HG03520 (cell line): Measurements from ENCODE around the gene NMRK1.

ENCODE experiments used
- ATAC-seq: cut with Tn5 transposase; IDR thresholded peaks from one replicate; pipeline ENCODE4 v1.9.1; 2021; ENCODE audit warnings: mild to moderate bottlenecking, moderate library complexity; ENCODE audit not compliant: unreplicated experiment

NMRK1 gene

DNA sequence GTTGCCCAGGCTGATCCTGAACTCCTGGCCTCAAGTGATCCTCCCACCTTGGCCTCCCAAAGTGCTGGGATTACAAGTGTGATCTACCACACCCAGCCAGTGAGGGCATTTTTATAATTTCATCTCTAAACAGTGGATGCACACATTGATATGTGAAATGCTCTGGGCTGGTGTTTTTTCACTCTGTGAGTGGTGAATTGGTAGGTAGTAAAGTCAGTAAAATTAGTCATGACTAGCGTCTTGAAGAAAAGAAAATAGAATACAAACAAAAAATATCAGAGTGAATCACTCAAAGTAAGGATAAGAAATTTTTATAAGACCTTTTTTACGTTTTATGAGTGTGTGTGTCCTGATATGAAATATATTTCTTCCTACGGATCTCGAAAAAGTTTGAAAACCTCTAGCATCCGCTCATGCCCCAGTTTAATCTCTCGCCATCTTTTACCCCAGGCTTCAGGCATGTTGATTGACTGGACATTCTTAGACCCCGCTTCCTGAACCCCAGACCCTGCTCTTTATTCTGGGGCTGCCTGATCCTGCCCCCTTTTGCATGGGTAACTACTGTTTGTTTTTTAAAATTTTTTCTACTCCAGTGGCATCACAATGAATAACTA, 14.3 kb upstream of the NMRK1 start:
- no peak for ATAC-seq

DNA sequence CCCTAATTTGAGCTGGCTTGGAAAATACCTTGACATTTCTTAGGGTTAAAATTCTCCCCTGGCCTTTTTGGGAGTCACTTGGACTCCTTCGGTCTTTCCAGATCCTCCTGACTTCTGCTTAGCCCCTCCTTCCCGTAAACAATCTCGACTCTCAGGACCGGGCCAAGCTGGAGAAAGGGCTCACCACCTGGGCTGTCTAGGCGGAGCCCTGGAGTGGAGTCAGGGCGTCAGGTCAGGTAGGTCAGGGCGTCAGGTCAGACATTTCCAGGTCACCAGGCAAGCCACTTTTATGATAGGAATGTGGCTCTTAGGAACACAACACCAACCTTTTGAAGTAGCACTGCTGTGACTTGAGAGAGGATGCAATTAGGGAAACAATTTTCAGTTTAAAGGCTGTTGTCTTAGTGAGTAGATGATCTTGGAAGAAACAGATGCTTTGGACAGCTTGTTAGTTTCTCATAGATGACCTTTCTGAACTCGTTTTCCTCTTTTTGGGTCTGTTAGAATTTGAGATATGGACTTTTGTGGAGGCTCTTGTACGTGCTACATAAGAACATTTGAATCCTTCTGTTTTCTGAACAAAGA, 13.1 kb upstream of the NMRK1 start:
- ATAC-seq: no peak

- no peak for ATAC-seq
Observed at GRCh38 chr9:75096796-75097195, 8.8 kb upstream of the NMRK1 start.

GRCh38 chr9:75092766-75093165, 4.8 kb upstream of the NMRK1 start:
- ATAC-seq: no peak

DNA sequence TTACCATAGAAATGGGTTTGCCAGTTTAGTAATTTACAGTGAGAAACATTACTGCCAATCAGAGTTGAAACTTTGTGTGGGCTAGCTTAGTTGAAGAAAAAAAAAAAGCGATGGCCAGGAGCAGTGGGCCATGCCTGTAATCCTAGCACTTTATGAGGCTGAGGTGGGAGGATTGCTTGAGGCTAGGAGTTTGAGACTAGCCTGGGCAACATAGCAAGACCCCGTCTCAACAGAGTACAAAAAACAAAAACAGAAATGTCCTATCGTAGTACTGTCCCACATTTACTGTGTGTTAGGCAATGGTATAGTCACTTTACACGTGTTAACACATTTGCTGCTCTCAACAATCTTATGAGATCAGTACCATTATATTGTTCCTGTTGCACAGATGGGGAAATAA, 2.6 kb upstream of the NMRK1 start:
- no peak for ATAC-seq

DNA sequence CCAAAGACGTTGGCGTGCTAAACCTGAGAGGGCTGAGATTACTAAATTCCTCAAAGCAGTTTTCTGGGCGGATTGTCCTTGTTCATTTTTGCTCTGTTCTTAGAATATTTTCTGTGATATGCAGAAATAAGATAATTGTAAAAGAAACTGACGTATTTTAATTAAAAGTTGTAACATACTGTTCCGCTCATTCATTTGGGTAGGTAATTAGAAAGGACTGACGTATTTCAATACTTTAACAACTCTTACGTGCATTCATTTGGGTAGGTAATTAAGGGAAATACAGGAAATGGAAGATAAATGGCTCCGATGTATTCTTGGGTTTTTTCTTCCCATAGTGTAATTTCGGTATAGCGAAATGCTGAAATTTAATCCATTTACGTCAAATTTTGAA, 1.4 kb upstream of the NMRK1 start:
- ATAC-seq: no peak

- peak; percentile 26 for ATAC-seq
Observed at GRCh38 chr9:75088646-75089372, 854 bp upstream of the NMRK1 start.

DNA sequence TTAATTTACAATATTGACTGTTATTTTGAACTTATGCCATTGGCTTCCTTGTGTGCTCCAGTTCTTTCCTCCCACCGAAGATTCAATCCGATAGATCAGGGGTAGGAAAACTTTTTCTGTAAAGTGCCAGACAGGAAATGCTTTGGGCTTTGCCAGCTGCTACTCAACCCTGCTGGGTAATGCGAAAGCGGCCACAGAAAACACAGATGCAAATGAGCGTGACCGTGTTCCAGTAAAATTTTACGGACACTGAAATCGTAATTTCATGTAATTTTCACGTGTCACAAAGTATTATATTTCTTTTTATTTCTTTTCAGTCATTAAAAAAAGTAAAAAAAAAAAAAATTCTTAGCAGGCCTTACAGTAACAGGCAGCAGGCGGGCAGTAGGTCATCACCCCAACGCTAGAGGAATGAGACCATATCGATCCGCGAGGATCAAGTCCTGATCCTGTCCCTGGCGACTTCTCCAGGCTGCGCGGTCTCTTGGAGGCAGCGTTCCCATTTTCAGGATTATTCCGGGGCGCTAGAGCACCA, 599 bp downstream of the NMRK1 start:
- peak; percentile 21 for ATAC-seq

- no peak for ATAC-seq
Observed at GRCh38 chr9:75086541-75087288, 1.2 kb downstream of the NMRK1 start.

GRCh38 chr9:75085640-75086039, 2.3 kb downstream of the NMRK1 start:
- no peak for ATAC-seq

GRCh38 chr9:75084081-75084672, 3.8 kb downstream of the NMRK1 start:
- ATAC-seq: no peak

GRCh38 chr9:75083188-75083970, 4.6 kb downstream of the NMRK1 start:
- no peak for ATAC-seq

DNA sequence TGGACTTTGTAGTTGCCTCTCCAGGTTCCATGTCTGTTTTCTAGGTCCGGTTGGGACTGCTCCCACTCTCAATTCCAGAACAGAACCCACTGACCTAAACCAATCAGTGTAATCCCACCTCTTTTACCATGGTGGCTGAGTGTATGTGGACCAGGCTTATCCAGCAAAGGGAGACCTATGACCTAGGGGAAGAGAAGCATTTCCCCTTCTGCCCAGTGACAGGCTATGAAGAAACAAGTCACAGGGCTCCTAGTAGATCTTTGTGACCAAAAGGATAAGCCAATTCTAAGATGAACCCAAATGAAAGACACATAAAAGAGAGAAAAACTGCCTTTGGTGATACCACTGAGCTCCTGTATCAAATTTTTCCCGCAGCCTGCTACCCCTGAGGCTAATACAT, 6.3 kb downstream of the NMRK1 start:
- no peak for ATAC-seq

DNA sequence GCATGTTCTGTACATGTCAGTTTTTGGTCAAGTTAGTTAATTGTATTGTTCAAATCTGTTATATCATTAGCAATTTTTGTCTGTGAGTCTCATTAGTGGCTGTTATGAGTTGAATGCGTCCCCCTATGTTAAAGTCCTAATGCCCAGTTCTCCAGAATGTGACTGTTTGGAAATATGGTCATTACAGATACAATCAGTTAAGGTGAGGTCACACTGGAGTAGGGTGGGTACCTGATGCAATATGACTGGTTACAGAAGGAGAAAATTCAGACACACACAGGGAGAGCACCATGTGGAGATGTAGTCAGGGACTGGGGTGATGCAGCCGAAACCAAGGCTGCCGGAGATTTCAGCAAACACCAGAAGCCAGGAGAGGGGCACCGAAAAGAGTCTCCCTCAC, 15.1 kb downstream of the NMRK1 start:
- ATAC-seq: no peak

DNA sequence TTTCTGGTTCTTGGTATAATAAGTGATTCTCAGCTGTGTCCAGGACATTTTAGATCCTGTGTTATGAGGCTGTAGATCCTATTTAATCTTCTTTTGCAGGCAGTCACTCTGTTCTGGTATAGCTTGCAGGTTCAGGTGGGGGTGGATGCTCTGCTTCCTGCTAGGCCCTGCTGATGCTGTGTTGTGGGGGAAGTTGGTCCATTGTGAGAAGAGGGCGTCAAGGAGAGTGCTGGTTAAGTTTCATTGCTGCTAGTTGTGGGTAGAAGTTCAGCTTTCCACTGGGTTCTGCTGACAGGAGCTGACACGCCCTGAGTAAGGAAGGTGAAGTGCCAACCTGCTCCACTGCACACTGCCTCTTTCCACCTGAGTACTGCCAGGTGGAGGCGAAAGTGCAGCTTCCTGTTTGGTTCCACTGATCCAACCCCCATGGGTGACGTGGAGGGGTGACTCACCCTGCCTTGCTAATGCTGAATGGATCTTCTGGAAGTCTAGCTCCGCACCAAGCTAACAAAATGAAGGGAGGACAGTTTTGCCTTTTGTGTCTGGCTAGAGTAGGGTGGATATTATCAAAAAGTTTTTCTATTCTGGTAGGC, 16.3 kb downstream of the NMRK1 start:
- ATAC-seq: peak; percentile 90

- no peak for ATAC-seq
Observed at GRCh38 chr9:75069171-75069570, 18.8 kb downstream of the NMRK1 start.

GRCh38 chr9:75067894-75068293, 20.1 kb downstream of the NMRK1 start:
- no peak for ATAC-seq

- no peak for ATAC-seq
Observed at GRCh38 chr9:75065510-75065909, 22.4 kb downstream of the NMRK1 start.

GRCh38 chr9:75064307-75065025, 23.5 kb downstream of the NMRK1 start:
- ATAC-seq: no peak
